ENCODE measurements around the gene EIF4G3. TPM values are rescaled to one million over a fixed set of nuclear protein-coding genes. Genes with fewer than 3 reads are reported as not detected.

EIF4G3 gene
- polyA plus RNA-seq, 1 of the 3 experiments (the other 2 are of a cell fraction) = 32.0 TPM

DNA sequence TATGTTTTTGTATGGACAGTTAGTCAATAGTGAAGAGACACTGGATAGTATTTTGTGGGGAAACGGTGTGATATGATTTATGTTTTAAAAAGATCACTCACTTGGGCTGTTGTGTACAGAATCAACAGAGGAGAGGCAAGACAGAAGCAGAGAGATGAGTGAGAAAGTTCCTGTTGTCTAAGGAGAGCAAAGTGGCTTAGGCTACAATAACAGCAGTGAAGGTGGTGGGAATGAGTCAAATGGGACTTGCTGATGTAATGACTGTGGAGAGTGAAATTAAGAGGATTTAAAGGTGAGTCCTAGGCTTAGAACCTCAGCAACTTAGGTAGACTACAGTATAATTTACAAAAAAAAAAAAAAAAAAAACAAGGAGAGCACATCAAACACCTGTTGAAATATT is 220.4 kb downstream of the EIF4G3 start:
- H2AFZ ChIP-seq (ENCODE audit: low read depth) = no peak overlapping the region
- no peaks in the 10 kb centered on the region for H3K4me1 ChIP-seq (ENCODE audit: control insufficient read depth in 1 of 2, insufficient read depth in 2 of 2, low read depth in 1 of 2, low read length in 1 of 2)
- H3K79me2 ChIP-seq (ENCODE audit: insufficient read depth) = peaks cover 15% of the 10 kb centered on the region; the same call in 1 of the 2 replicates
- no peaks in the 10 kb centered on the region for H3K27me3 ChIP-seq (ENCODE audit: insufficient read depth)
- H3K27ac ChIP-seq (ENCODE audit: low read depth in 2 of 2, low read length in 1 of 2) = no peak overlapping the region
- H4K20me1 ChIP-seq (ENCODE audit: insufficient read depth) = 0 out of 2 replicates have a peak, but pooled peaks cover 7% of the 10 kb centered on the region
- H3F3A ChIP-seq (replicated peaks; ENCODE audit: insufficient read depth) = no peaks in the 10 kb centered on the region
- CTCF ChIA-PET = no interaction called here
- 93% methylated on average over 1 of the region's 1 CpG for WGBS (ENCODE audit: low lambda C conversion rate)
- POLR2A ChIA-PET = no interaction called here
- peaks cover 0 to 29% of the 10 kb centered on the region in 2 experiments for H3K36me3 ChIP-seq (replicated peaks in 1 of 2; ENCODE audit: control insufficient read depth in 1 of 2, insufficient read depth in 2 of 2, low read length in 1 of 2)
- DNase-seq = no peak
- TF ChIP-seq RFX5 (IDR thresholded peaks at IDR 0.05; ENCODE audit: low read length) = no peak
- no peak for TF ChIP-seq TAF1 (IDR thresholded peaks at IDR 0.05; ENCODE audit: borderline replicate concordance, low read depth, low read length)
- no peaks in the 10 kb centered on the region for H3K9me3 ChIP-seq
- H3K4me3 ChIP-seq (ENCODE audit: low read depth in 2 of 2, low read length in 1 of 2) = no peak overlapping the region
- H3K9ac ChIP-seq = no peak overlapping the region
- H3K4me2 ChIP-seq = no peak overlapping the region
- no peaks in the 10 kb centered on the region for H3K9me2 ChIP-seq

GRCh38 chr1:20950679-20951078 is 226.0 kb downstream of the EIF4G3 start:
- H3K36me3 ChIP-seq (replicated peaks in 1 of 2; ENCODE audit: control insufficient read depth in 1 of 2, insufficient read depth in 2 of 2, low read length in 1 of 2) = peaks cover 17 to 33% of the 10 kb centered on the region in 2 experiments
- H3K27ac ChIP-seq (ENCODE audit: low read depth in 2 of 2, low read length in 1 of 2) = no peak overlapping the region
- WGBS (ENCODE audit: low lambda C conversion rate) = 92% methylated on average over 3 of the region's 3 CpGs
- H3K9me3 ChIP-seq = no peaks in the 10 kb centered on the region
- H3K4me3 ChIP-seq (ENCODE audit: low read depth in 2 of 2, low read length in 1 of 2) = no peak overlapping the region
- ChIA-PET CTCF (interaction anchor here (1.2 kb wide), 1 partner anchor 245 kb away, joined by 4 read pairs; no protein-coding TSS in a partner anchor), POLR2A (no interaction called here)
- H3K9ac ChIP-seq = no peak overlapping the region
- DNase-seq = no peak
- H3K4me1 ChIP-seq (ENCODE audit: control insufficient read depth in 1 of 2, insufficient read depth in 2 of 2, low read depth in 1 of 2, low read length in 1 of 2) = no peaks in the 10 kb centered on the region; a peak in 1 of 4 replicates
- H4K20me1 ChIP-seq (ENCODE audit: insufficient read depth) = no peaks in the 10 kb centered on the region
- H3K79me2 ChIP-seq (ENCODE audit: insufficient read depth) = peaks cover 5% of the 10 kb centered on the region; the same call in 1 of the 2 replicates
- H3K4me2 ChIP-seq = no peak overlapping the region
- H3F3A ChIP-seq (replicated peaks; ENCODE audit: insufficient read depth) = no peaks in the 10 kb centered on the region
- no peaks in the 10 kb centered on the region for H3K27me3 ChIP-seq (ENCODE audit: insufficient read depth)
- no peak for TF ChIP-seq SMC3 (IDR thresholded peaks at IDR 0.05; ENCODE audit: low read depth, low read length)
- TF ChIP-seq, protein P1, sequence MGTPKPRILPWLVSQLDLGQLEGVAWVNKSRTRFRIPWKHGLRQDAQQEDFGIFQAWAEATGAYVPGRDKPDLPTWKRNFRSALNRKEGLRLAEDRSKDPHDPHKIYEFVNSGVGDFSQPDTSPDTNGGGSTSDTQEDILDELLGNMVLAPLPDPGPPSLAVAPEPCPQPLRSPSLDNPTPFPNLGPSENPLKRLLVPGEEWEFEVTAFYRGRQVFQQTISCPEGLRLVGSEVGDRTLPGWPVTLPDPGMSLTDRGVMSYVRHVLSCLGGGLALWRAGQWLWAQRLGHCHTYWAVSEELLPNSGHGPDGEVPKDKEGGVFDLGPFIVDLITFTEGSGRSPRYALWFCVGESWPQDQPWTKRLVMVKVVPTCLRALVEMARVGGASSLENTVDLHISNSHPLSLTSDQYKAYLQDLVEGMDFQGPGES (IDR thresholded peaks at IDR 0.05; ENCODE audit: low read depth, low read length) = no peak
- TF ChIP-seq RFX5 (IDR thresholded peaks at IDR 0.05; ENCODE audit: low read length) = no peak
- no peak for TF ChIP-seq TCF12 (IDR thresholded peaks at IDR 0.05)
- TF ChIP-seq MEF2A (IDR thresholded peaks at IDR 0.05; ENCODE audit: borderline replicate concordance, low read depth) = no peak
- no peak for TF ChIP-seq RAD21 (IDR thresholded peaks at IDR 0.05; ENCODE audit: low read length)
- TF ChIP-seq, protein P2, sequence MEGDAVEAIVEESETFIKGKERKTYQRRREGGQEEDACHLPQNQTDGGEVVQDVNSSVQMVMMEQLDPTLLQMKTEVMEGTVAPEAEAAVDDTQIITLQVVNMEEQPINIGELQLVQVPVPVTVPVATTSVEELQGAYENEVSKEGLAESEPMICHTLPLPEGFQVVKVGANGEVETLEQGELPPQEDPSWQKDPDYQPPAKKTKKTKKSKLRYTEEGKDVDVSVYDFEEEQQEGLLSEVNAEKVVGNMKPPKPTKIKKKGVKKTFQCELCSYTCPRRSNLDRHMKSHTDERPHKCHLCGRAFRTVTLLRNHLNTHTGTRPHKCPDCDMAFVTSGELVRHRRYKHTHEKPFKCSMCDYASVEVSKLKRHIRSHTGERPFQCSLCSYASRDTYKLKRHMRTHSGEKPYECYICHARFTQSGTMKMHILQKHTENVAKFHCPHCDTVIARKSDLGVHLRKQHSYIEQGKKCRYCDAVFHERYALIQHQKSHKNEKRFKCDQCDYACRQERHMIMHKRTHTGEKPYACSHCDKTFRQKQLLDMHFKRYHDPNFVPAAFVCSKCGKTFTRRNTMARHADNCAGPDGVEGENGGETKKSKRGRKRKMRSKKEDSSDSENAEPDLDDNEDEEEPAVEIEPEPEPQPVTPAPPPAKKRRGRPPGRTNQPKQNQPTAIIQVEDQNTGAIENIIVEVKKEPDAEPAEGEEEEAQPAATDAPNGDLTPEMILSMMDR (IDR thresholded peaks at IDR 0.05) = no peak
- TF ChIP-seq POLR2AphosphoS5 (IDR thresholded peaks at IDR 0.05; ENCODE audit: low read depth, low read length) = no peak
- no peak for TF ChIP-seq FOXM1 (IDR thresholded peaks at IDR 0.05; ENCODE audit: low read depth)
- TF ChIP-seq, protein P3, sequence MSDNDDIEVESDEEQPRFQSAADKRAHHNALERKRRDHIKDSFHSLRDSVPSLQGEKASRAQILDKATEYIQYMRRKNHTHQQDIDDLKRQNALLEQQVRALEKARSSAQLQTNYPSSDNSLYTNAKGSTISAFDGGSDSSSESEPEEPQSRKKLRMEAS (IDR thresholded peaks at IDR 0.05; ENCODE audit: low read depth) = no peak
- TF ChIP-seq MXI1 (IDR thresholded peaks at IDR 0.05; ENCODE audit: low read depth, low read length) = no peak
- no peak for TF ChIP-seq TAF1 (IDR thresholded peaks at IDR 0.05; ENCODE audit: borderline replicate concordance, low read depth, low read length)
- TF ChIP-seq PBX3 (IDR thresholded peaks at IDR 0.05) = no peak
- TF ChIP-seq, protein P4, sequence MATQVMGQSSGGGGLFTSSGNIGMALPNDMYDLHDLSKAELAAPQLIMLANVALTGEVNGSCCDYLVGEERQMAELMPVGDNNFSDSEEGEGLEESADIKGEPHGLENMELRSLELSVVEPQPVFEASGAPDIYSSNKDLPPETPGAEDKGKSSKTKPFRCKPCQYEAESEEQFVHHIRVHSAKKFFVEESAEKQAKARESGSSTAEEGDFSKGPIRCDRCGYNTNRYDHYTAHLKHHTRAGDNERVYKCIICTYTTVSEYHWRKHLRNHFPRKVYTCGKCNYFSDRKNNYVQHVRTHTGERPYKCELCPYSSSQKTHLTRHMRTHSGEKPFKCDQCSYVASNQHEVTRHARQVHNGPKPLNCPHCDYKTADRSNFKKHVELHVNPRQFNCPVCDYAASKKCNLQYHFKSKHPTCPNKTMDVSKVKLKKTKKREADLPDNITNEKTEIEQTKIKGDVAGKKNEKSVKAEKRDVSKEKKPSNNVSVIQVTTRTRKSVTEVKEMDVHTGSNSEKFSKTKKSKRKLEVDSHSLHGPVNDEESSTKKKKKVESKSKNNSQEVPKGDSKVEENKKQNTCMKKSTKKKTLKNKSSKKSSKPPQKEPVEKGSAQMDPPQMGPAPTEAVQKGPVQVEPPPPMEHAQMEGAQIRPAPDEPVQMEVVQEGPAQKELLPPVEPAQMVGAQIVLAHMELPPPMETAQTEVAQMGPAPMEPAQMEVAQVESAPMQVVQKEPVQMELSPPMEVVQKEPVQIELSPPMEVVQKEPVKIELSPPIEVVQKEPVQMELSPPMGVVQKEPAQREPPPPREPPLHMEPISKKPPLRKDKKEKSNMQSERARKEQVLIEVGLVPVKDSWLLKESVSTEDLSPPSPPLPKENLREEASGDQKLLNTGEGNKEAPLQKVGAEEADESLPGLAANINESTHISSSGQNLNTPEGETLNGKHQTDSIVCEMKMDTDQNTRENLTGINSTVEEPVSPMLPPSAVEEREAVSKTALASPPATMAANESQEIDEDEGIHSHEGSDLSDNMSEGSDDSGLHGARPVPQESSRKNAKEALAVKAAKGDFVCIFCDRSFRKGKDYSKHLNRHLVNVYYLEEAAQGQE (IDR thresholded peaks at IDR 0.05; ENCODE audit: low read depth, low read length) = no peak
- no peak for TF ChIP-seq RCOR1 (IDR thresholded peaks at IDR 0.05; ENCODE audit: low read length)
- no peak for TF ChIP-seq RXRA (IDR thresholded peaks at IDR 0.05; ENCODE audit: borderline replicate concordance, low read depth)
- no peaks in the 10 kb centered on the region for H3K9me2 ChIP-seq
- H2AFZ ChIP-seq (ENCODE audit: low read depth) = no peak overlapping the region
